Gastroesophageal sphincter (tissue), 4 donors: ENCODE data around the gene TNFRSF4. TPM values are rescaled to one million over a fixed set of nuclear protein-coding genes. Genes with fewer than 3 reads are reported as not detected.
"Not testable (repeated sequence)": the region's sequence is repeated elsewhere in the genome, so short reads cannot be mapped to it uniquely, and the experiment has no call there.

ENCODE experiments used
- ATAC-seq: fragments of 150-250 bp; one replicate; pipeline ENCODE4 v1.9.1; 2016; ENCODE audit warnings: mild to moderate bottlenecking, moderate library complexity
- H3K27ac ChIP-seq, 4 donors: fragments of 200-600 bp; sonication (generic) in 3 of 4; 1 replicate in 3 of 4; 2 replicates in 1 of 4; pipeline ENCODE4 v1.5.1; 2016 to 2019
- H3K27me3 ChIP-seq: fragments of 200-600 bp; sonication (generic); one replicate; pipeline ENCODE4 v1.5.1; 2019
- H3K36me3 ChIP-seq, 2 donors: fragments of 200-600 bp; sonication (generic); one replicate each; pipeline ENCODE4 v1.5.1; 2019; ENCODE audit warnings: control low read depth in 1 of 2
- H3K4me1 ChIP-seq, 3 donors: fragments of 200-600 bp; sonication (generic); 1 replicate in 2 of 3; 2 replicates in 1 of 3; pipeline ENCODE4 v1.5.1; 2016 to 2019; ENCODE audit warnings: control low read depth in 2 of 3
- H3K4me3 ChIP-seq, 2 donors: fragments of 200-600 bp; sonication (generic); one replicate each; pipeline ENCODE4 v1.5.1; 2019; ENCODE audit warnings: mild to moderate bottlenecking in 1 of 2, moderate library complexity in 1 of 2
- H3K9me3 ChIP-seq, 3 donors: fragments of 200-600 bp; sonication (generic); one replicate each; pipeline ENCODE4 v1.5.1; 2017 to 2019; ENCODE audit warnings: control low read depth in 2 of 3
- EP300 ChIP-seq: sonication (generic); formaldehyde crosslinking; IDR thresholded peaks from one replicate; pipeline ENCODE4 v1.6.1; 2017; ENCODE audit warnings: antibody characterized with exemption, mild to moderate bottlenecking
- POLR2A ChIP-seq, 2 donors: fragments of 450-650 bp; IDR thresholded peaks; one replicate each; pipeline ENCODE4 v1.6.1; 2017; ENCODE audit warnings: antibody characterized with exemption in 2 of 2, mild to moderate bottlenecking in 2 of 2, moderate library complexity in 1 of 2
- POLR2AphosphoS5 ChIP-seq: sonication (generic); formaldehyde crosslinking; IDR thresholded peaks from one replicate; pipeline ENCODE4 v1.6.1; 2017; ENCODE audit warnings: antibody characterized with exemption
- WGBS, 2 donors: methylation state at CpG; one replicate each; pipeline ENCODE4 v1.1.5; 2018; ENCODE audit warnings: low coverage in 1 of 2; 5-methylcytosine and 5-hydroxymethylcytosine counted together
- total RNA-seq, 4 donors: library from RNA; depleted of rRNA; stranded (reverse); fragments of >200 nt; gene quantifications; one replicate each; pipeline ENCODE4 v1.1.0, GENCODE V29; 2016
- TF ChIP-seq, protein P1 (sequence below), 4 experiments: fragments of 200-600 bp in 2 of 4; fragments of 450-650 bp in 2 of 4; sonication (generic) in 1 of 4; IDR thresholded peaks; one replicate each; pipeline ENCODE4 v1.5.1; 2017 to 2019; ENCODE audit warnings: antibody characterized with exemption in 4 of 4, mild to moderate bottlenecking in 2 of 4, moderate library complexity in 2 of 4

TNFRSF4 gene
- total RNA-seq, 4 donors from 2014 or later, result 0.93 to 1.6 (median 1.3) TPM

- Histone ChIP-seq H3K27ac (no peak overlapping the region), H3K4me3 (no peak overlapping the region), H3K36me3 (no peaks in the 10 kb centered on the region), H3K27me3 (peaks cover 27% of the 10 kb centered on the region), H3K9me3 (peaks cover 0 to 22% (median 0%) of the 10 kb centered on the region in 3 donors), H3K4me1 (peaks cover 0 to 12% (median 0%) of the 10 kb centered on the region in 3 donors)
- TF ChIP-seq POLR2A (IDR thresholded peaks at IDR 0.05) (no peak), EP300 (no peak), POLR2AphosphoS5 (no peak)
- TF ChIP-seq, protein P1, sequence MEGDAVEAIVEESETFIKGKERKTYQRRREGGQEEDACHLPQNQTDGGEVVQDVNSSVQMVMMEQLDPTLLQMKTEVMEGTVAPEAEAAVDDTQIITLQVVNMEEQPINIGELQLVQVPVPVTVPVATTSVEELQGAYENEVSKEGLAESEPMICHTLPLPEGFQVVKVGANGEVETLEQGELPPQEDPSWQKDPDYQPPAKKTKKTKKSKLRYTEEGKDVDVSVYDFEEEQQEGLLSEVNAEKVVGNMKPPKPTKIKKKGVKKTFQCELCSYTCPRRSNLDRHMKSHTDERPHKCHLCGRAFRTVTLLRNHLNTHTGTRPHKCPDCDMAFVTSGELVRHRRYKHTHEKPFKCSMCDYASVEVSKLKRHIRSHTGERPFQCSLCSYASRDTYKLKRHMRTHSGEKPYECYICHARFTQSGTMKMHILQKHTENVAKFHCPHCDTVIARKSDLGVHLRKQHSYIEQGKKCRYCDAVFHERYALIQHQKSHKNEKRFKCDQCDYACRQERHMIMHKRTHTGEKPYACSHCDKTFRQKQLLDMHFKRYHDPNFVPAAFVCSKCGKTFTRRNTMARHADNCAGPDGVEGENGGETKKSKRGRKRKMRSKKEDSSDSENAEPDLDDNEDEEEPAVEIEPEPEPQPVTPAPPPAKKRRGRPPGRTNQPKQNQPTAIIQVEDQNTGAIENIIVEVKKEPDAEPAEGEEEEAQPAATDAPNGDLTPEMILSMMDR (IDR thresholded peaks at IDR 0.05), result no peak
- ATAC-seq, result no peak
- WGBS, 2 donors, result no CpG with 5 or more reads among the region's 8 CpGs
Measured at GRCh38 chr1:1197188-1197500, 16.8 kb downstream of the TNFRSF4 start.

DNA sequence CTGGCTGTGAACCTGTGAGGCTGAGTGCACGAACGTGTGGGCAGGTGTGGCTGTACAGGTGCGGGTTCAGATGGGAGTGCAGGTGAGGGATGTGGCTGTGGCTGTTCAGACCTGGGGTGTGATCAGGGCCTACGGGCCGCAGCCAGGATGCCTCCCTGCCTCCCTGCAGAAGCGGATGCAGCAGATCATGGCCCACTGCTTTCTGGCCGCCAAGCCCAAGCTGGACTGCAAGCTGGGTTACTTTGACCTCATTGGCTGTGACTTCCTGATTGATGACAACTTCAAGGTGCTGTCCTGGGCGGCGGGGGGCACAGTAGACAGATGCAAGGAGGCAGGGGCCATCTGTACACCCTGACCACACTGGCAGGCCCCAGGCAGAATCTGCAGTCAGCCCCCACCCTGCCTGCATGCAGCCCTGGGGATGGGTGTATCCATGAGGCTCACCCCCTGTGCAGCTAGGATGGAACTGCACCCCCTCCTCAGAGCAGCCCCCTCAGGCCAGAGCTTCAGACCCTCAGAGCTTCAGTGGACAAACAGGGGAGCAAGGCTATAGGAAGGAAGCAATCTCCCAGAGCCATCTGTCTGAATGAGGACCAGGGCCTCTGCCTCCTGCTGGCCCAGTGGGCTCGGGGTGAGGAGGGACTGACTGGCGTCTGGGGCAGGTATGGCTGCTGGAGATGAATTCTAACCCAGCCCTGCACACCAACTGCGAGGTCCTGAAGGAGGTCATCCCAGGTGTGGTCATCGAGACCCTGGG is 17.3 kb downstream of the TNFRSF4 start:
- H3K36me3 ChIP-seq, result no peaks in the 10 kb centered on the region
- peaks cover 0 to 12% (median 0%) of the 10 kb centered on the region in 3 donors for H3K4me1 ChIP-seq
- no peak overlapping the region for H3K4me3 ChIP-seq
- no peak for ATAC-seq
- TF ChIP-seq POLR2AphosphoS5, result no peak
- TF ChIP-seq EP300, result no peak
- TF ChIP-seq POLR2A (IDR thresholded peaks at IDR 0.05), result no peak
- TF ChIP-seq, protein P1 (IDR thresholded peaks at IDR 0.05), result no peak
- 71 to 81% methylated on average over 3 to 8 of the region's 13 CpGs for WGBS, 2 donors
- H3K27ac ChIP-seq, result no peak overlapping the region
- H3K9me3 ChIP-seq, result peaks cover 0 to 27% (median 0%) of the 10 kb centered on the region in 3 donors
- H3K27me3 ChIP-seq, result peaks cover 26% of the 10 kb centered on the region

DNA sequence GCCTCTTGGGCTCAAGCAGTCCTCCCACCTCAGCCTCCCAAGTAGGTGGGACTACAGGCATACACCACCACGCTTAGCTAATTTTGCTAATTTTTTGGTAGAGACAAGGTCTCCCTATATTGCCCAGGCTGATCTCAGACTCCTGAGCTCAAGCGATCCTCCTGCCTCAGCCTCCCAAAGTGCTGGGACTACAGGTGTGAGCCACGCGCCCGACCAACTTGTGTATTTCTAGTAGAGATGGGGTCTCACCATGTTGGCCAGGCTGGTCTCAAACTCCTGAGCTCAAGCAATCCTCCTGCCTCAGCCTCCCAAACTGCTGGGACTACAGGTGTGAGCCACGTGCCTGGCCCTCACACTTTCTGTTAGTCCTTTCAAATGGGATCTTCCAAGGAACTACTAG is 18.2 kb downstream of the TNFRSF4 start:
- 81 to 82% methylated on average over 4 to 5 of the region's 6 CpGs for WGBS, 2 donors
- H3K27me3 ChIP-seq, result peaks cover 18% of the 10 kb centered on the region
- not testable (repeated sequence) for H3K27ac ChIP-seq, H3K36me3 ChIP-seq, ATAC-seq, H3K4me1 ChIP-seq, H3K4me3 ChIP-seq
- H3K9me3 ChIP-seq, result peaks cover 0 to 28% (median 0%) of the 10 kb centered on the region in 3 donors

GRCh38 chr1:1194723-1195122 is 19.2 kb downstream of the TNFRSF4 start:
- H3K36me3 ChIP-seq, result no peaks in the 10 kb centered on the region
- H3K4me3 ChIP-seq, result no peak overlapping the region
- peaks cover 0 to 28% (median 0%) of the 10 kb centered on the region in 3 donors for H3K9me3 ChIP-seq
- peaks cover 8% of the 10 kb centered on the region for H3K27me3 ChIP-seq
- TF ChIP-seq, protein P1 (IDR thresholded peaks at IDR 0.05), result no peak
- no peak overlapping the region for H3K27ac ChIP-seq
- no peaks in the 10 kb centered on the region for H3K4me1 ChIP-seq
- 70 to 88% methylated on average over 2 of the region's 3 CpGs for WGBS, 2 donors
- ATAC-seq, result no peak

DNA sequence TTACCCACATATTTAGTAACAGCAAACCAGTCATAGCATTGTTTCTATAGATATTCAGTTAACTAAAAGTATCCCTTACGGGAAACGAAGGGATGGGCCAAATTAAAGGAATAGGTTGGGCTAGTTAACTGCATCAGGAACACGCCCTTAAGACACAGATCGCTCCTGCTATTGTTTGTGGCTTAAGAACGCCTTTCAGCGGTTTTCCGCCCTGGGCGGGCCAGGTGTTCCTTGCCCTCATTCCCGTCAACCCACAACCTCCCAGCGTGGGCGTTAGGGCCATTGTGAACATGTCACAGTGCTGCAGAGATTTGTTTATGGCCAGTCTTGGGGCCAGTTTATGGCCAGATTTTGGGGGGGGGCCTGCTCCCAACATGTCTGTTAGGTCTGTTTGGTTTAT is 22.2 kb downstream of the TNFRSF4 start:
- TF ChIP-seq, protein P1 (IDR thresholded peaks at IDR 0.05), result no peak
- TF ChIP-seq POLR2AphosphoS5, result no peak
- TF ChIP-seq POLR2A (IDR thresholded peaks at IDR 0.05), result no peak
- no peak for TF ChIP-seq EP300
- H3K36me3 ChIP-seq, result no peaks in the 10 kb centered on the region
- no peak for ATAC-seq
- no peak overlapping the region for H3K4me3 ChIP-seq
- H3K27ac ChIP-seq, result no peak overlapping the region
- H3K27me3 ChIP-seq, result no peaks in the 10 kb centered on the region
- 91 to 92% methylated on average over 9 to 11 of the region's 11 CpGs for WGBS, 2 donors
- peaks cover 0 to 36% (median 0%) of the 10 kb centered on the region in 3 donors for H3K9me3 ChIP-seq
- H3K4me1 ChIP-seq, result no peaks in the 10 kb centered on the region
